Osteocyte (in vitro differentiated cells): ENCODE results near the gene SCN4B. TPM values are rescaled to one million over a fixed set of nuclear protein-coding genes. Genes with fewer than 3 reads are reported as not detected.

Source experiments
- DNase-seq: peaks from one replicate; pipeline ENCODE4 v3.0.0; 2021; ENCODE audit warnings: mixed read lengths; ENCODE audit not compliant: unreplicated experiment; ENCODE audit errors: extremely low spot score
- H3K27ac Mint-ChIP-seq: one replicate; pipeline ENCODE4 v1.8.0; 2021; ENCODE audit warnings: mild to moderate bottlenecking, mixed read lengths; ENCODE audit not compliant: unreplicated experiment
- H3K27me3 Mint-ChIP-seq: one replicate; pipeline ENCODE4 v1.8.0; 2021; ENCODE audit warnings: mixed read lengths; ENCODE audit not compliant: unreplicated experiment
- H3K36me3 Mint-ChIP-seq: one replicate; pipeline ENCODE4 v1.8.0; 2021; ENCODE audit warnings: mixed read lengths; ENCODE audit not compliant: unreplicated experiment
- H3K4me1 Mint-ChIP-seq: one replicate; pipeline ENCODE4 v1.8.0; 2021; ENCODE audit warnings: mixed read lengths; ENCODE audit not compliant: unreplicated experiment
- H3K4me3 Mint-ChIP-seq: one replicate; pipeline ENCODE4 v1.8.0; 2021; ENCODE audit warnings: mild to moderate bottlenecking, moderate library complexity, mixed read lengths; ENCODE audit not compliant: unreplicated experiment
- H3K9me3 Mint-ChIP-seq: one replicate; pipeline ENCODE4 v1.8.0; 2021; ENCODE audit warnings: mixed read lengths; ENCODE audit not compliant: unreplicated experiment
- CTCF ChIP-seq: fragments of 200-600 bp; sonication (generic); IDR thresholded peaks from 2 replicates; pipeline ENCODE4 v1.5.0; 2021; ENCODE audit warnings: antibody characterized with exemption, mild to moderate bottlenecking, moderate library complexity
- total RNA-seq: library from RNA; stranded (reverse); gene quantifications from 2 replicates; pipeline ENCODE4 v1.2.1, GENCODE V29; 2021

The SCN4B gene
- total RNA-seq, 1 donor from 2014 or later: 0.08 TPM

GRCh38 chr11:118126082-118126838 lies 26.4 kb downstream of the SCN4B start:
- Mint-ChIP-seq H3K9me3 (no peaks in the 10 kb centered on the region), H3K27ac (no peak overlapping the region), H3K36me3 (no peaks in the 10 kb centered on the region), H3K27me3 (peaks cover 22% of the 10 kb centered on the region), H3K4me3 (no peak overlapping the region), H3K4me1 (no peaks in the 10 kb centered on the region)
- DNase-seq: no peak
- no peak for TF ChIP-seq CTCF

- Mint-ChIP-seq H3K4me3 (no peak overlapping the region), H3K4me1 (no peaks in the 10 kb centered on the region), H3K36me3 (no peaks in the 10 kb centered on the region), H3K27ac (no peak overlapping the region), H3K27me3 (peaks cover 18% of the 10 kb centered on the region), H3K9me3 (no peaks in the 10 kb centered on the region)
- no peak for DNase-seq
- no peak for TF ChIP-seq CTCF
These were observed 27.6 kb downstream of the SCN4B start for GRCh38 chr11:118124929-118125535.

GRCh38 chr11:118120793-118121192 lies 31.8 kb downstream of the SCN4B start:
- TF ChIP-seq CTCF: no peak
- no peak overlapping the region for H3K27ac Mint-ChIP-seq
- H3K4me1 Mint-ChIP-seq: no peaks in the 10 kb centered on the region
- no peak for DNase-seq
- no peaks in the 10 kb centered on the region for H3K36me3 Mint-ChIP-seq
- peaks cover 13% of the 10 kb centered on the region for H3K27me3 Mint-ChIP-seq
- H3K9me3 Mint-ChIP-seq: no peaks in the 10 kb centered on the region
- H3K4me3 Mint-ChIP-seq: no peak overlapping the region

- Mint-ChIP-seq H3K27ac (no peak overlapping the region), H3K27me3 (peaks cover 12% of the 10 kb centered on the region), H3K4me1 (no peaks in the 10 kb centered on the region), H3K4me3 (no peak overlapping the region), H3K36me3 (no peaks in the 10 kb centered on the region), H3K9me3 (no peaks in the 10 kb centered on the region)
- no peak for TF ChIP-seq CTCF
- DNase-seq: no peak
These were observed 34.6 kb downstream of the SCN4B start for GRCh38 chr11:118117790-118118601.

GRCh38 chr11:118115048-118115447 lies 37.6 kb downstream of the SCN4B start:
- Mint-ChIP-seq H3K27ac (no peak overlapping the region), H3K4me3 (no peak overlapping the region), H3K4me1 (no peaks in the 10 kb centered on the region), H3K9me3 (no peaks in the 10 kb centered on the region), H3K27me3 (peaks cover 8% of the 10 kb centered on the region), H3K36me3 (no peaks in the 10 kb centered on the region)
- no peak for DNase-seq
- TF ChIP-seq CTCF: no peak
